GM19468 (cell line): ENCODE data around the gene LGR5.
"Not testable (repeated sequence)": the region's sequence is repeated elsewhere in the genome, so short reads cannot be mapped to it uniquely, and the experiment has no call there.

Experiments
- ATAC-seq: cut with Tn5 transposase; IDR thresholded peaks from one replicate; pipeline ENCODE4 v1.9.1; 2021; ENCODE audit warnings: mild to moderate bottlenecking, moderate library complexity, moderate number of reproducible peaks; ENCODE audit not compliant: unreplicated experiment; ENCODE audit errors: extremely low read depth

LGR5 gene

DNA sequence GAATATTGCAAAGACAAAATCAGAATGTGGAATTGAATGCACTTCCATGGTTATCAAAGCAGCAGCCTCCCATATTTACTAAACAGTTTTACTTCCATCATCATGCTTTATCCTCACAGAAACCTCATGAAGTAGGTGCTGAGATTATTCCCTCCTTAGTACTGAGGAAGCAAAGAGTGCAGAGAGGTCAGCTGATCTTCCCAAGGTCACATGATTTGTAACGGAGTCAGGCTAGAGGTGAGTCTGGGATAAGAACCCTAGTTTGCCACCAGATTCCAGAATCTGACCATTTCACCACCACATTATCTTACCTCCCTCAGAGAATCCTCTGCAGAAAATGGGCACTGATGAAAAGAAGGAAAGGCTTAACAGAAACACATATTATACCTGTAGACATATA lies 102.0 kb downstream of the LGR5 start:
- no peak for ATAC-seq

GRCh38 chr12:71546322-71546861 lies 106.8 kb downstream of the LGR5 start:
- no peak for ATAC-seq

DNA sequence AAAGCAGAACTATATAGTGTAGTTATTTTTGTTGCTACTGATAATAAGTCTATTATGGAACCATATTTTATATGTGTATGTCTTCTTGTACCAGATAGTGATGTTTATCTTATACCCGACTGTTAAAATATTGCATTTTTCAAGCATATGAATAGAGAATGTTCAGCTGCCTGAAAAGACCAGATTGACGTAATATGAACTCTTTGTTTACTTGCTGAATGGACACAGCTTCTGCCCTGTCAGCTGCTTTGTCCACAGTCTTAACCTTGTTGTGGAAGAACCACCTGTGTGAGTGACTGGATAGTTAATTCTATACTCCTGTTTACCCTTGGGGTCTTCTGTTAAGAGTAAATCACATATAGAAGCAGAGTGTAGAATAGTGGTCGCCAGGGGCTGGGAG lies 109.3 kb downstream of the LGR5 start:
- no peak for ATAC-seq

DNA sequence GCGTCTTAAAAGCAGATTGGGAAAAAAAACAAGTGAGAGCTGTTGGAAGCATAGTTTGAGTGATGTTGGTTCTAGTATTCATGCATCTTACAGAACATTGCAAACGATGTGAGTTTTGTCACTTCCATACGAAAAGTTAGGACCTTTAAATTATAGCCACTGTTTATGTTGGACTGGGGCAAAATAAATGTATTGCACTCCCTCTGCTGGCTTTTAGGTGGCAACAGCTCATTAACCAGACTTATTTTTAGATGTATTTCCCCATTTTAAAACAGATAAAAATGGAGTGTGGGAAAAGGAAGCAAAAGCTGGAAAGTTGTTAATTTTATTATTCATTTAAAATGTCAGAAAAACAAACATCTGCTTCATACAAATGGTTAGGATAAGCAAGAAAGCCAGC lies 111.9 kb downstream of the LGR5 start:
- no peak for ATAC-seq

DNA sequence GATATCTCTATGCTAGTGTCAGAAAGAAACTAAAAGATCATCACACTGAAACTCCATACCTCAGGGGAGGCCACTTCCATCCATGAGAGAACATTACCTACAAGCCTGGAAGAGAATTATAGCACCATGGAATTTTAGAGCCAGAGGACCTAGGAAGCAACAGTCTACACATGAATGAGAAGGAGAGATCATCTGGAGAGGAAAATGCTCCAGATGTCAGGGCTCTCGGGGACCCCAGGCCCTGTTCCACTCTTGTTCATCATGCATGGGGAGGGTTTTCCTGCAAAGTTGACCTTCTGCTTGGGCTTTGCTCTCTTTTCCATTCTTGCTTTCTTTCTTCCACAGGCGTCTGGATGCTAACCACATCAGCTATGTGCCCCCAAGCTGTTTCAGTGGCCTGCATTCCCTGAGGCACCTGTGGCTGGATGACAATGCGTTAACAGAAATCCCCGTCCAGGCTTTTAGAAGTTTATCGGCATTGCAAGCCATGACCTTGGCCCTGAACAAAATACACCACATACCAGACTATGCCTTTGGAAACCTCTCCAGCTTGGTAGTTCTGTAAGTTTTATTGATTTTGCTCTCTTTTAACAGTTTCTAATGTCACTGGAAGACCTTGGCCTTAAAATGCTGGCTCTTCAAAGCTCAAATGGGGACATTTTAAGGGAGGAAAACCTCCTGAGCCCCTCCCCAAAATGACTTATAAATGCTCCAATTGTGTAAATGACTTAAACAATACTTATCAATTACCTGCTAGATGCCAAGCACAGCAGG lies 113.3 kb downstream of the LGR5 start:
- no peak for ATAC-seq

DNA sequence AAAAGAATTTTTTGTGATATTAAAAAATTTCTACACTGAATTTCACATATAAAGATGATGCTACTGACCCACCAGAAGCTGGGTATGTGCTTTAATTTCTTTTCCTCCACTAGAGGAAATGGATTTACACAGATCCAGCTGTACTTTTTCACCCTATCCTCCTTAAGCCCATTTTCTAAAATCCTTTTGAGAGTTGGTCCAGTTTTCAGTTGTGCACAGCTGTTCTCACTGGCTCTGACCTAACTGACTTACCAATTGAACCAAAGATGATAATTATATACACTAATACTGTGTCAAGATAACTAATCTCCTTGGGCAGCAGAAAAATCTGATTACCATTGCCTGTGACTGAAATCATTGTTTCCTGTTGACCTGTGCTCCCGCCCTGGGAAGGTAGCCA lies 115.6 kb downstream of the LGR5 start:
- no peak for ATAC-seq

GRCh38 chr12:71555789-71556188 lies 116.2 kb downstream of the LGR5 start:
- ATAC-seq: not testable (repeated sequence)

DNA sequence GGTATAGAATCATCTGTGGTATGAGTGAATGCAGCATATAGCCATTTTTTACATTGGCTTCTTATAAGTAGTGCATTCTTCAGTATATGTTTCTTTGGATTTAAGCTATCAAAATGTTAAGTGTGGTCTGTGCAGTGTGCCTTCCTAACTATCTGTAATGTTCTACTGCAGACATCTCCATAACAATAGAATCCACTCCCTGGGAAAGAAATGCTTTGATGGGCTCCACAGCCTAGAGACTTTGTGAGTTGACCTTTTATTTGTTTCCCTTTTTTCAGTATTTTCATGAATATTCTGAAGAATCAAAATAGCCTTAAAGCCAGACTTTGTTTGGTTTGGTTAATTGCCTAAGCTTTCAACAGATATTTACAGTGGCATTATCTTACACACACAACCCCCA lies 116.8 kb downstream of the LGR5 start:
- ATAC-seq: no peak

GRCh38 chr12:71556875-71557274 lies 117.3 kb downstream of the LGR5 start:
- no peak for ATAC-seq

- ATAC-seq: no peak
These were observed 118.8 kb downstream of the LGR5 start for GRCh38 chr12:71558445-71558844.

DNA sequence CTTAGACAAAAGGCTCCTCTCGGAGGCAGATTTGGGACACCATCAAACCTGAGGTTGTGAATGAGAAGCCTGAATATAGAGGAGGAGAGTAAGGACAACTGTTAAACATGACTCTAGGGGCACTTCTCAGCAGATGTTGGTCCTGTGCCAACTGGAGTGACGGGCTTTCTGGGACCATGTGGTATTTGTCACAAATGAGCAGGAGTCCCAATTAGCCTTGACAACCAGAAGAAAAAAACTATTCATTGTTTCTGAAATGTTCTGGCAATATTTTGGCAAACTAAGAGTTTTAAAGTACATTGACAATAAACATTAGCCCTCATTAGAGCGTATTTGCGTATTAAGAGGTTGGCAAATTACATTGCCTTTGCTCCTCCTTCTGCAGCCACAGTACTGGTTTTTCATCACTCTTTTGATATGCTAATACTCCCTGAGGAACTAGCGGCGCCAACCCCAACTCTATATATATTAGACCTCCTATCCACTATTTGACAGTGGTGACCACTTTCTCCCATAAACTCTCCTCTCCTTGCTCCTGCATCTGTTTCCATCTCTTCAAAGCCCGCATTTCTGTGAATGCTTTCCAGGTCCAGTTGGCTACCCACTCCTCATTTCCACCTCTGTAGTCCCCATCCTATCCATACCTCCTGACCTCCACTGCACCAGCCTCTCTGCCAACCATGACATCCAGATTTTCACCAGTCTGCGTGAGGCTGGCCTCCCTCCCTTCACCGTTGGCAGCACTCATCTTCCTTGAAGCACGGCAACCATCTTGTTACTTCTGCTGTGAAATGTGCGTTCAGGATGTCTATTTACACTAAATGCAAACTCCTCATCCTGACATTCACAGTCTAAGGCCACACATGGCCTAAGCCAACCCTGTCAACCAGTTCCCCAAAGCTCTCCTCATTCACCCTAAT lies 123.3 kb downstream of the LGR5 start:
- ATAC-seq: no peak

DNA sequence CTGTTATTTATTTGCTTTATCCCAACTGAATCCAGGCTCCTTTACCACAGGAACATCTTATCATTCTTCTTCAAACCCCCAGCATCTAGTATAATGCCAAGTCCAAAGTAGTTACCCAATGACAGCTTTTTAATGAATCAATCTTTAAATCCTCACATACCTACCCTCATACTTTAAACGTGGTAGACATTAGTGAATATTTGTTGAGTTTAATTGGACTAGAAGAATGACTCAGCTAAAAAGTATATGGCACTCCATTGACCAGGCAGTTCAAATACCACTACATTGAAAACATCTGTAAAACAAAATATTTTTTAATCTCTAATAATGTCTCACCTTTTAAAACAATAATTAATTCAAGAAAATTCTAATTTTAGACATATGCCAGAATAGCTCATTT lies 125.9 kb downstream of the LGR5 start:
- no peak for ATAC-seq

DNA sequence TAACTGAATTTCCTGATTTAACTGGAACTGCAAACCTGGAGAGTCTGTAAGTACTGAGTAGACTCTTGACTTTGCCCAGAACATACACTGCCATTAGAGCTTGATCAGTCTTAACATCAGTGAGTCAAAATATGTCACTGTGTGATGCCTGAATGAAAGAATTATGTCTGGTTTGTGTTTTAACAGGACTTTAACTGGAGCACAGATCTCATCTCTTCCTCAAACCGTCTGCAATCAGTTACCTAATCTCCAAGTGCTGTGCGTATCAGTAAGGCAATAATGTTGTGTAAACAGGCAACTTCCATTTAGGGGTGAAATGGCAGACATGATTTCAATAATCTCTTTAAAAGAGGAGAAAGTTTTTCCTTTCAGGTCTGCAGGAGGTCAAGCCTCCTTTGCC lies 127.1 kb downstream of the LGR5 start:
- ATAC-seq: no peak

- no peak for ATAC-seq
These were observed 127.9 kb downstream of the LGR5 start for GRCh38 chr12:71567537-71567936.

- ATAC-seq: not testable (repeated sequence)
These were observed 130.3 kb downstream of the LGR5 start for GRCh38 chr12:71569885-71570284.

DNA sequence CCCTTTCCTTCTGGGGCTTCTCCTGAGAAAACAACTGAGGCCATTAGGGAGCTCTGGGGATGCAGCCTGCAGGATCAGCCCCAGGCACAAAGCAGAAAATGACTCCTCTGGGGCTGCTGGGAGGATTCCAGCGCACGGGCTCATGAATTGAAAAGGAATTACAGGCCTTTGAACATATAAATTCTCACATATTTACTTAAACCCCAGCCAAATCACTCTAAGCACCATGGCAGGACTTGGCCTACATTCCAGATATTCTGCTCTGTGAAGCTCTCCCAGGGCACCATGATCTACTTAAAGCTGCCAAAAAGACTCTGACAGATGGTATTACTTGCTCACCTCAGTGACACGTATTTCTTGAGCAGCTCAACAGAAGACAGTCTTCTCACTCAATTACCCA lies 136.9 kb downstream of the LGR5 start:
- no peak for ATAC-seq

- no peak for ATAC-seq
These were observed 139.2 kb downstream of the LGR5 start for GRCh38 chr12:71578694-71579258.

DNA sequence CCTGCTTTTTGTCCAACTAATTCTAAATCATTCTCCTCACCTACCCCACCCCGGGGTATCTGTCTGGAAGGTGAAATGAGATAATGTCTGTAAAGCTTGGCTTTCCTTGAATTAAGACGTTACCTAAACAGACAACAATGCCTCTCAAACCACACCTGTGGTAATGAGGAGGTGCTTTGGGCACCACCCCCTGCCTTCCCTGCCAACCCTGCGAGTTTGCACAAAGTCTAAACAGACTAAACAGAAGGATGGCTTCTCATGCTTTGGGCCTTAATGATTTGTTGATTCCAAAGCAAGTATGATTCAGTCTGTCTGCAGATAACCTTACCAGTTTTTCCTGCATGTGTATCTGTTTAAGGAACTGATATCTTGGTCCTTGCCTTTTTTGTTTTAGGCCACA lies 141.6 kb downstream of the LGR5 start:
- no peak for ATAC-seq

- no peak for ATAC-seq
These were observed 143.3 kb downstream of the LGR5 start for GRCh38 chr12:71582925-71583324.

- ATAC-seq: no peak
These were observed 144.8 kb downstream of the LGR5 start for GRCh38 chr12:71584356-71584755.

- ATAC-seq: no peak
These were observed 145.6 kb downstream of the LGR5 start for GRCh38 chr12:71585218-71585617.
